WERI-Rb-1 (cell line): ENCODE measurements around the gene KCNC2.
A peak's percentile ranks its signal among the peaks of the same experiment; 100 is the strongest.

ENCODE experiments used
- DNase-seq: peaks from one replicate; pipeline ENCODE4 v3.0.0-alpha.2; 2020
- H3K27ac ChIP-seq: fragments of 250-450 bp; sonication (Bioruptor Pico); 2 replicates; pipeline ENCODE4 v1.5.1; 2020; ENCODE audit warnings: mild to moderate bottlenecking, moderate library complexity
- H3K27me3 ChIP-seq: fragments of 250-450 bp; sonication (Bioruptor Pico); 2 replicates; pipeline ENCODE4 v1.5.1; 2021; ENCODE audit warnings: mild to moderate bottlenecking, low read depth, moderate library complexity; ENCODE audit not compliant: insufficient read depth, severe bottlenecking
- H3K36me3 ChIP-seq: fragments of 250-450 bp; sonication (Bioruptor Pico); 2 replicates; pipeline ENCODE4 v1.5.1; 2020; ENCODE audit warnings: mild to moderate bottlenecking, moderate library complexity
- H3K4me3 ChIP-seq: 2 replicates; pipeline ENCODE4 v1.5.1; 2011; ENCODE audit warnings: low read depth, mild to moderate bottlenecking, control low read depth, low read length
- H3K9me3 ChIP-seq: fragments of 250-450 bp; sonication (Bioruptor Pico); 2 replicates; pipeline ENCODE4 v1.5.1; 2021; ENCODE audit warnings: mild to moderate bottlenecking, moderate library complexity; ENCODE audit not compliant: severe bottlenecking
- TF ChIP-seq, protein P1 (sequence below): IDR thresholded peaks from 2 replicates; pipeline ENCODE4 v1.5.1; 2011; ENCODE audit warnings: low read depth, mild to moderate bottlenecking, control low read depth, inconsistent platforms, low read length

The KCNC2 gene

DNA sequence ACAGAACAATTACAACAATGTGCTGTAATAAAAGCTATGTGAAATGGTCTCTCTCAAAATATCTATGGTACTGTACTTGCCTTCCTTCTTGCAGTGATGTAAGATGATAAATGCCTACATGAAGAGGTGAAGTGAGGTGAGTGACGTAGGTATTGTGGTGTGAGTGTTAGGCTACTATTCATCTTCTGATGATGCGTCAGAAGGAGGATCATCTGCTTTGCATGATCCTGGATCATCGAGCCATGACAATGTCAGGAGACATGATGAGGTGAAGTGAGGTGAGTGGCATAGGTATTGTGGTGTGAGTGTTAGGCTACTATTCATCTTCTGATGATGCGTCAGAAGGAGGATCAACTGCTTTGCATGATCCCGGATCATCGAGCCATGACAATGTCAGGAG lies 105.8 kb downstream of the KCNC2 start:
- Histone ChIP-seq H3K27me3 (no peaks in the 10 kb centered on the region), H3K4me3 (no peak overlapping the region), H3K9me3 (no peaks in the 10 kb centered on the region), H3K36me3 (no peaks in the 10 kb centered on the region), H3K27ac (no peak overlapping the region)
- TF ChIP-seq, protein P1, sequence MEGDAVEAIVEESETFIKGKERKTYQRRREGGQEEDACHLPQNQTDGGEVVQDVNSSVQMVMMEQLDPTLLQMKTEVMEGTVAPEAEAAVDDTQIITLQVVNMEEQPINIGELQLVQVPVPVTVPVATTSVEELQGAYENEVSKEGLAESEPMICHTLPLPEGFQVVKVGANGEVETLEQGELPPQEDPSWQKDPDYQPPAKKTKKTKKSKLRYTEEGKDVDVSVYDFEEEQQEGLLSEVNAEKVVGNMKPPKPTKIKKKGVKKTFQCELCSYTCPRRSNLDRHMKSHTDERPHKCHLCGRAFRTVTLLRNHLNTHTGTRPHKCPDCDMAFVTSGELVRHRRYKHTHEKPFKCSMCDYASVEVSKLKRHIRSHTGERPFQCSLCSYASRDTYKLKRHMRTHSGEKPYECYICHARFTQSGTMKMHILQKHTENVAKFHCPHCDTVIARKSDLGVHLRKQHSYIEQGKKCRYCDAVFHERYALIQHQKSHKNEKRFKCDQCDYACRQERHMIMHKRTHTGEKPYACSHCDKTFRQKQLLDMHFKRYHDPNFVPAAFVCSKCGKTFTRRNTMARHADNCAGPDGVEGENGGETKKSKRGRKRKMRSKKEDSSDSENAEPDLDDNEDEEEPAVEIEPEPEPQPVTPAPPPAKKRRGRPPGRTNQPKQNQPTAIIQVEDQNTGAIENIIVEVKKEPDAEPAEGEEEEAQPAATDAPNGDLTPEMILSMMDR, result no peak
- peak; percentile 11 for DNase-seq

DNA sequence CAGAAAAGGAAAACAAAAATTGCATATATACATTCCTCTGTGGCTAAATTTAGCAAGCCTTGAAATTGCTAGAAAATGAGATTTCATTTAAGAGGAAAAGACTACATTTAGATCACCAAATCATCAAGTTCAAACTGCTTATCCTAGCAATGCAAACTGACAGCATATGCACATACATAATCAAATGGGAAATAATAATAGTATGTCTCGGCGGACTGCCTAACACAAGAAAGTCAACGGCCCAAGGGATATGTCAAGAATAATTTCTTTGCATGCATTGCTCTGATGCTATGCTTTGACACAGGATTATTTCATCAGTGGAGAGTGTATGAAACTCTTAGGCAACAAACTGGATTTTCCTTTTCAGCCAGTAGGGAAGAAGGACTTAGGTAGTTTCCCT lies 107.9 kb downstream of the KCNC2 start:
- Histone ChIP-seq H3K27ac (no peak overlapping the region), H3K36me3 (no peaks in the 10 kb centered on the region), H3K9me3 (no peaks in the 10 kb centered on the region), H3K4me3 (no peak overlapping the region), H3K27me3 (no peaks in the 10 kb centered on the region)
- TF ChIP-seq, protein P1, result no peak
- no peak for DNase-seq

DNA sequence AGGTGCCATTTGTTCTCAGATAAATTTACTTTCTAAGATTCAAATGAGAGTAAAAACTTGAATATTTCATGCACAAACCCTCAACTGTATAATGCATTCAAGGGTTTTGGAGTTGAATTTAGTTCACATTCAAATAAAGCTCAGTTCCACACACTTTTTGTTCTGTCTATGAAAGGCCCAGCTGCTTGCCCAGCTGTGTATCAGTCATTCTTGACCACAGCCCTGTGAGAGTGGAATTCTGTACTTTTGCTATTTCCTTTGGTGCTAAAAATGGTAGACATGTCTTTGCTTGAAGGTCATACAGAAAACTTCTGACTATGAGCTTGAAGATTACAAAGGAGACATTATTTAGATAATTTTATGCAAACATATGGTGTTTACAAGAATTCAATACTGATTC lies 110.4 kb downstream of the KCNC2 start:
- TF ChIP-seq, protein P1, result no peak
- H3K9me3 ChIP-seq, result no peaks in the 10 kb centered on the region
- H3K27me3 ChIP-seq, result no peaks in the 10 kb centered on the region
- H3K27ac ChIP-seq, result no peak overlapping the region
- DNase-seq, result no peak
- no peaks in the 10 kb centered on the region for H3K36me3 ChIP-seq
- H3K4me3 ChIP-seq, result no peak overlapping the region

DNA sequence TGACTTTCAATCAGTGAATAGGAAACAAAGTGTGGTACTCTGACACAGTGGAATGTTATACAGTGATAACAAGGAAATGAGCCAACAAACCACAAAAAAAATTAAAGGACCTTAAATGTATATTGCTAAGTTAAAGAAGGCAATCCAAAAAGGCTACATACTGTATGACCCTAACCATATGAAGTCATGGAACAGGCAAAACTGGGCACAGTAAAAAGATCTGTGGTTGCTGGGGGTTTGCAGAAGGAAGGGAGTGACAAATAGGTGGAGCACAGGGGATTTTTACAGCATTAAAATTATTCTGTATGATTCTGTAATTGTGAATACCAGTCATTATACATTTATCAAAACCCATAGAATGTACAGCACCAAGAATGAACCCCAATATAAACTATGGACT lies 112.6 kb downstream of the KCNC2 start:
- TF ChIP-seq, protein P1, result no peak

DNA sequence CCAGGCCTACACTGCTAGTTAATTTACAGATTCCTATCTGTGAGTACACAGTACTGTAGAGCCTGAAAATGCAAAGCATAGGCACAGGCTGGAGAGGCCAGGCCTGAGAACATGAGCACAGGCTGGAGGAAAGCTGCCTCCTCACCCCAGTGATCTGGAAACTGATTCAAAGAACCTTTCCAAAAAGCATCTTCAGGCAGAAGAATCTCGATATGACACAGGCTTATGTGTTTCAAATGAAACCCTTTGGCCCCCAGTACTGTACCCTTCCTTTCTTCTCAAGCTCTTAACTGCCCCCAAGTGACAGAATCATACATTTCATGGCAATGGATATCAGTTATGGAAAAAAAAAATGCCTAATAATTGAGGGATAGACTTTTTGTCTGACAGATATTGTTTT lies 122.0 kb downstream of the KCNC2 start:
- H3K36me3 ChIP-seq, result no peaks in the 10 kb centered on the region
- TF ChIP-seq, protein P1, result no peak
- no peak overlapping the region for H3K27ac ChIP-seq
- no peak for DNase-seq
- no peak overlapping the region for H3K4me3 ChIP-seq
- no peaks in the 10 kb centered on the region for H3K9me3 ChIP-seq
- H3K27me3 ChIP-seq, result no peaks in the 10 kb centered on the region

More for the DNA sequence above, 112.6 kb downstream of the KCNC2 start:
- H3K27me3 ChIP-seq, result no peaks in the 10 kb centered on the region
- H3K36me3 ChIP-seq, result no peaks in the 10 kb centered on the region
- no peak overlapping the region for H3K4me3 ChIP-seq
- DNase-seq, result no peak
- no peaks in the 10 kb centered on the region for H3K9me3 ChIP-seq
- no peak overlapping the region for H3K27ac ChIP-seq

DNA sequence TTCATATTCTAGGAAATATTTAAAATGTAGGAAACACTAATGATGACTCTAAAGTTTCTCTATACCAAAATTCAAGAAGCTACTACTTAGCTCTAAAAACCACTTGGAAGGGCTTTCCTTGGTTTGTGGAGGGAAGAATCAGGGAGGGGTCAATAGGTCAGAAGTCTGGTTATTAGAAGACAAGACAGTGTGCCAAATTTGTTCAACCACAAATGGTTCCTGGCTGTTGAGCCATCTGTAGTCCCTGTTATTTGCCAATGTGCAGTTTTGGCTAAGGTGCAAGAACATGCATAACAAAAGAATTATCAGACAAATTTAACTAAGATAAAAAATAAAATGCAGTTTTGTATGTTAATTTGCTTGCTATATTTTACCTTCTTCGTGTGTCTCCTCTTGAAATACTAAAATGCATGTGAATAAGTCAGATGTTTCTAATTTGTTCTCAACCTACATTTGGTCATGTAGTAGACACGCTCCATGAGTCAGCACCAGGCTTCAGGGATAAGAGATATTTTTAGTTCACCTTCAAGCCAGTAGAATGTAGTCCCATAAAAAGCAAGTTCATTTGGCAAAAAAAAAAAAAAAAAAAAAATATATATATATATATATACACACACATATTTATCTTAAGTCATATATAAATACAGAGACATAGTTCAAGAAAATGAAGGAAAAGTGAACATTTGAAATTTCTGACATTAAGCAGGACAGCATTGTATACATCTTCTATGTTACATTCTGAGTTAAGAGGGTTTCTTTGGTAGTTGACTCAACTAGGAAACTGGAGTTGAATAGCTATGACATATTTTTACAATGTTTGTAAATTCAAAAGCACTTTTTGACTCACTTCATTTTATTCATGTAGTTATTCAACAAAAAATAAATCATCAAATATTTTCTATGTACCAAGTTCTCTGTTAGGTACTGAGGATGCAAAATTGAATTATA lies 123.3 kb downstream of the KCNC2 start:
- H3K9me3 ChIP-seq, result no peaks in the 10 kb centered on the region
- no peak for DNase-seq
- TF ChIP-seq, protein P1, result no peak
- H3K27ac ChIP-seq, result no peak overlapping the region
- no peaks in the 10 kb centered on the region for H3K36me3 ChIP-seq
- H3K4me3 ChIP-seq, result no peak overlapping the region
- H3K27me3 ChIP-seq, result no peaks in the 10 kb centered on the region
